ENCODE measurements around the gene DNMT3A.

The DNMT3A gene

GRCh38 chr2:25266399-25266798 is 75.3 kb downstream of the DNMT3A start:
- DNase-seq (ENCODE audit: low read depth in 2 of 2) = no peak
- H3K4me3 ChIP-seq (replicated peaks in 1 of 2; ENCODE audit: low read depth in 2 of 2, low read length in 2 of 2) = no peak overlapping the region
- no peak for TF ChIP-seq CTCF (IDR thresholded peaks at IDR 0.05; ENCODE audit: low read depth, low read length)

- no peak overlapping the region for H3K4me3 ChIP-seq (replicated peaks in 1 of 2; ENCODE audit: low read depth in 2 of 2, low read length in 2 of 2)
- no peak for TF ChIP-seq CTCF (IDR thresholded peaks at IDR 0.05; ENCODE audit: low read depth, low read length)
- peak in 1 of 2 donors; percentile 9 for DNase-seq (ENCODE audit: low read depth in 2 of 2)
Observed at GRCh38 chr2:25265802-25266201, 75.9 kb downstream of the DNMT3A start.

GRCh38 chr2:25265001-25265400 is 76.7 kb downstream of the DNMT3A start:
- H3K4me3 ChIP-seq (replicated peaks in 1 of 2; ENCODE audit: low read depth in 2 of 2, low read length in 2 of 2) = no peak overlapping the region
- TF ChIP-seq CTCF (IDR thresholded peaks at IDR 0.05; ENCODE audit: low read depth, low read length) = no peak
- DNase-seq (ENCODE audit: low read depth in 2 of 2) = no peak

- no peak overlapping the region for H3K4me3 ChIP-seq (replicated peaks in 1 of 2; ENCODE audit: low read depth in 2 of 2, low read length in 2 of 2)
- no peak for DNase-seq (ENCODE audit: low read depth in 2 of 2)
- no peak for TF ChIP-seq CTCF (IDR thresholded peaks at IDR 0.05; ENCODE audit: low read depth, low read length)
Observed at GRCh38 chr2:25262288-25262687, 79.4 kb downstream of the DNMT3A start.

GRCh38 chr2:25259737-25260124 is 82.0 kb downstream of the DNMT3A start:
- DNase-seq (ENCODE audit: low read depth in 2 of 2) = no peak
- no peak overlapping the region for H3K4me3 ChIP-seq (replicated peaks in 1 of 2; ENCODE audit: low read depth in 2 of 2, low read length in 2 of 2)
- TF ChIP-seq CTCF (IDR thresholded peaks at IDR 0.05; ENCODE audit: low read depth, low read length) = no peak

- no peak for TF ChIP-seq CTCF (IDR thresholded peaks at IDR 0.05; ENCODE audit: low read depth, low read length)
- no peak overlapping the region for H3K4me3 ChIP-seq (replicated peaks in 1 of 2; ENCODE audit: low read depth in 2 of 2, low read length in 2 of 2)
- no peak for DNase-seq (ENCODE audit: low read depth in 2 of 2)
Observed at GRCh38 chr2:25258847-25259736, 82.6 kb downstream of the DNMT3A start.
